ENCODE results near the gene PLPP3.
A peak's percentile ranks its signal among the peaks of the same experiment; 100 is the strongest.

PLPP3 gene

DNA sequence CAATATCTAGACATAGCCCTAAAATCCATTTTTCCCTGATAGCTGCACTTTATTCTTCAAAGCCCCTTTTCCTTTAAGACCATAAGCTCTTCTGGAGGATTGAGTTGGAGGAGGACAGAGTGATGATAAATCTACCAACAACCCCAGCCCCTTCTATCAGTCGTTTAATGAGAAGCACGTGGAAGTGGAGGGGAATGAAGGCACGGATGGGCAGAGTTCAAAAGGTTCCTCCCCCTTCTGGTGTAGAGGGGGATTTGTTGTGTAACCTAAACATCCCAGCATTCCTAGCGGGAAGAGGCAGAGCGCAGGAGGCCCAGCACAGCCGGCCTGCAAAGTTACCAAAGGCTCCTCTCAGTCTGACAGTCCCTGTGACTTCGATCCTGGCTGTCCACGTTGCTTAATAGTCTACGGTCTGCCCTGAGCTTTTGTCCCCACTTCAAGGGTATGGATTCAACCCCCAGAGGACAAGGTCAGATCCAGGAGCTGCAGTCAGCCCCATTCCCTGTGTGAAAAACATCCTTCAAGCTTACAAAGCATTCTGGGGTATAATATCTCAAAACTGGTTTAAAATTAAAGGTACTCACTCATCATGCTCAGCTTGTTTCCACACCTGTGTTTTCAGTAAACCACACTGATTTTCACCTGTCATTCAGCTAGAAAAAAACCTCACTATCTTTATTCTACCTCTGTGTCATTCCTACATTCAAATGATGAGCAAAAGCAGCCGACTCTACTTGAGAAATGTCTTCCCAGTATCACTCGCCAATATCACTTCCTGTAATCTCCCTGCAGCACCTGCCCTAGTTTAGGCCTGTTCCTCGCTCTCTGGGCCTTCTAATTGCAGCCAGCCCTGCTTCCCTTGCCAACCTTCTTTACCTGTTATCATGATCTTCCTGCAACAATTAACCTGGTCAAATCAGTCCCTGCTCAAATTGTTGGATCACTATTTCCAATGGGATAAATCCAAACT is 117.9 kb downstream of the PLPP3 start:
- no peak overlapping the region for H3K4me3 ChIP-seq (ENCODE audit: control insufficient read depth, low read depth, low read length)
- DNase-seq (ENCODE audit: low read depth): no peak
- TF ChIP-seq, protein P1, sequence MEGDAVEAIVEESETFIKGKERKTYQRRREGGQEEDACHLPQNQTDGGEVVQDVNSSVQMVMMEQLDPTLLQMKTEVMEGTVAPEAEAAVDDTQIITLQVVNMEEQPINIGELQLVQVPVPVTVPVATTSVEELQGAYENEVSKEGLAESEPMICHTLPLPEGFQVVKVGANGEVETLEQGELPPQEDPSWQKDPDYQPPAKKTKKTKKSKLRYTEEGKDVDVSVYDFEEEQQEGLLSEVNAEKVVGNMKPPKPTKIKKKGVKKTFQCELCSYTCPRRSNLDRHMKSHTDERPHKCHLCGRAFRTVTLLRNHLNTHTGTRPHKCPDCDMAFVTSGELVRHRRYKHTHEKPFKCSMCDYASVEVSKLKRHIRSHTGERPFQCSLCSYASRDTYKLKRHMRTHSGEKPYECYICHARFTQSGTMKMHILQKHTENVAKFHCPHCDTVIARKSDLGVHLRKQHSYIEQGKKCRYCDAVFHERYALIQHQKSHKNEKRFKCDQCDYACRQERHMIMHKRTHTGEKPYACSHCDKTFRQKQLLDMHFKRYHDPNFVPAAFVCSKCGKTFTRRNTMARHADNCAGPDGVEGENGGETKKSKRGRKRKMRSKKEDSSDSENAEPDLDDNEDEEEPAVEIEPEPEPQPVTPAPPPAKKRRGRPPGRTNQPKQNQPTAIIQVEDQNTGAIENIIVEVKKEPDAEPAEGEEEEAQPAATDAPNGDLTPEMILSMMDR (conservative IDR thresholded peaks at IDR 0.05; ENCODE audit: control insufficient read depth, insufficient read depth, low read depth, low read length): no peak

DNA sequence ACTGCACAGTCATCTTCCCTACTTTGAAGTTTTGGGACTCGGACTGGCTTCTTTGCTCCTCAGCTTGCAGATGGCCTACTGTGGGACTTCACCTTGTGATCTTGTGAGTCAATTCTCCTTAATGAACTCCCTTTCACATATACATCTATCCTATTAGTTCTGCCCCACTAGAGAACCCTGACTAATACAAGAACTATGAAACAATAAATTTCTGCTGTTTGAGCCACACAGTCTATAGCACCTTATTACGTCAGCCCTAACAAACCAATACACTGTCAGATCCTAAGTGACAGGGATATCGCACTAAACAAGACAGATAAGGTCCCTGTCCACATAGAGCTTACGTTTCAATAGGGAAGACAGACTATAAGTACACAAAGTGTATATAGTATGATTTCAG is 120.1 kb downstream of the PLPP3 start:
- no peak overlapping the region for H3K4me3 ChIP-seq (ENCODE audit: control insufficient read depth, low read depth, low read length)
- no peak for DNase-seq (ENCODE audit: low read depth)
- TF ChIP-seq, protein P1 (conservative IDR thresholded peaks at IDR 0.05; ENCODE audit: control insufficient read depth, insufficient read depth, low read depth, low read length): no peak

DNA sequence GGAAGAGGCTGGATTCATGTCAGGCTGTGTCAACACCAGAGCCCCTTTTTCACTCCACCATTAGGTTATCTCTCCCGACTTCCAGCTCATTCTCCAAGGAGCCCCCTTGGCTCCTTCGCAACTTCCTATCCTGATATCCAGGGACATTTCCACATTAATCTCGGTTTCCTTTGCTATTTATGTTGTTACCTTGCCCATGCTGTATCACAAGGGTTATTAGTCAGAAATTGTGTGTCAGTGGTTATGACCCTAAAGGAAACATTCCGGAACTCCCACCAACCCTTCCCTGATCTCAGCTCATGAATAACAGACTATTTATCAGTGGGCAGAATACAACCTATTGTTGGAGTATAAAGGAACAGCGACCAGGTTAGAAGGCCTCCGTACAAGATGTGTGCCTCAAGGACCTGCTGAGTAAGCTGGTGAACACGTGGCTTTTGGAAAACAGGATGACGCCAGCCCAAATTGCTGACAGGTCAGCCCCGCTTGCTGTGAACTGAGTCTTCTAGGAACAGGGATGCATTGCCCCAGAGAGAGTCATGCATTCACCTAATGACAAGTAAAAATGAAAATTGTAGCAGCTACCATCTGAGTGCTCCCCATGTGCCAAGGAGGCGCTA is 121.5 kb downstream of the PLPP3 start:
- TF ChIP-seq, protein P1 (conservative IDR thresholded peaks at IDR 0.05; ENCODE audit: control insufficient read depth, insufficient read depth, low read depth, low read length): no peak
- no peak for DNase-seq (ENCODE audit: low read depth)

DNA sequence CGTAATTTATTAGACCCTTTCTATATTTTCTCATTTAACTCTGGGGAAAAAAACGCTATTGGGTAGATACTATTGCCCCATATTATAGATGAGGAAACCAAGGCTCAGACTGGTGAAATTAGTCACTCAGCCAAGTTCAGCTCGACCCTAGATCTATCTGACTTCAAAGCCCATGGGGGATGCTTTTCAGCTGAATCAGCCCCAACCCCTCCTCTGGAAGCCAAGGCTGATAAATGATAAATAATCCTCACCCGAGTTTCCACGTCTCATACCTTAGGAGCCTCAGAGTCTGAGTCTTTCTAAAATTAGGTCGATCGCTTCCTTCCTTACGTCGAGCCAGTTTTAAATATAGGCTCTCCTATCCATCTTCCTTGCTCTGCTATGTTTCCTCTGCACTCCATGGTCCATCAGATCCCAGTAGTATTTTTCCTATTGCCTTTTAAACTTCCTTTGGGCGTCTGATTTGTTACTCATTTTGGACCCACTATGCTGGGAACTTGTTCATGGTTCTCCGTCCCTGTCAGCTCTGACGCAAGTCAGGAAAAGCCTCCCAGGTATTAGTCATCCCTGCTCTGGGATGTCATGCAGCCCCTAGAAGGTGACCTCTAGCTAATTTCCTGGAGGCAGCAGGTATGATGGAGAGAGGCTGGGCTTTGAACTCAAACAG is 122.8 kb downstream of the PLPP3 start:
- TF ChIP-seq, protein P1 (conservative IDR thresholded peaks at IDR 0.05; ENCODE audit: control insufficient read depth, insufficient read depth, low read depth, low read length): no peak
- DNase-seq (ENCODE audit: low read depth): peak; percentile 93
- H3K4me3 ChIP-seq (ENCODE audit: control insufficient read depth, low read depth, low read length): no peak overlapping the region

More for the DNA sequence above, 121.5 kb downstream of the PLPP3 start:
- no peak overlapping the region for H3K4me3 ChIP-seq (ENCODE audit: control insufficient read depth, low read depth, low read length)

DNA sequence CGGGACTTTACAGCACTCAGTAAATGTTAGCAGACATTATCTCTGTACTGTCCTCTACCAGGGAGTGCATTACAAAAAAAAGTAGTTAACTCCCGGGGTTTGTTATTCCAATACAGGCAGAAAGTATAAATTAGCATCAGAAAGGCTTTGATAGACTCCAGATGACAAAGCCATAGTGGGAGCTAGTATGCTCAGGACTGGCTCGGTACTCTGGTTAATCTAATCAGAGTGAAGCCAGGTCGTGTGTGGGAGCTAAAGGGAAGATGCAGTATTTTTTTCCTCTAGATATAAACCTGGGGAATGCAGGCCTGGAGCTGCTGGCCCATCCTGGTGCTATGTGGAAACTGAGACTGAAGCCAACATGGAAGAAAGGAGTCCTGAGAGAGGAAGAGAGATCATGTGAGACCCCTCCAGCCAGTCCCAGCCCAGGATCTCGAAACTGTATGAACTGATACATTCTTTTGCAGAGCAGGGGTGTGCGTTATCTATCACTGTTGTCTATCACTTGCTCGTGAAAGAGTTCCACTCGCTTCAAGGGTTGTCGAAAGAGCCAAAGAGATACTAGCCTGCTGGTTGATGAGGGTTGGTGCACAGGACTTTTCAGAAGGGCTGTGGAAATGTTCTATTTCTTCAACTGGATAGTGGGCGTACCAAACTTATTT is 125.8 kb downstream of the PLPP3 start:
- TF ChIP-seq, protein P1 (conservative IDR thresholded peaks at IDR 0.05; ENCODE audit: control insufficient read depth, insufficient read depth, low read depth, low read length): no peak
- DNase-seq (ENCODE audit: low read depth): no peak
- H3K4me3 ChIP-seq (ENCODE audit: control insufficient read depth, low read depth, low read length): no peak overlapping the region

DNA sequence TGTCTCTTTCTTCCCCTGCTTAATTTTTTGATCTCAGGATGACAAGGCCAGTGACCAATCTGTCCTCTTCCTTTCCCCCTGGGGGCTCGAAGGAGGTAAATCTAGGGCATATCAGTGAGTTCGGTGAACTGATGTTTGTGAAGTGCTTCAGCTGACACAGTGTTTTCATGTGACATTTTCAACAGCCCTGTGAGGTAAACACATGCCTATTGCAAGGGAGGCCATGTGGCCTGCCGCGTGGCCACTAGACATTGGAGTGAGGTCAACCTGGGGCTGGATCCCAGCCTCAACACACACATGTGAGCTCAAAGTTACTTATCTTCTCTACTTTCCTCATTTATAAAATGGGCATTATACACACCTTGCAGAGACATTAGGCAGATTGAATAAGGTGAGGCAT is 126.3 kb downstream of the PLPP3 start:
- TF ChIP-seq, protein P1 (conservative IDR thresholded peaks at IDR 0.05; ENCODE audit: control insufficient read depth, insufficient read depth, low read depth, low read length): no peak
- DNase-seq (ENCODE audit: low read depth): no peak
- no peak overlapping the region for H3K4me3 ChIP-seq (ENCODE audit: control insufficient read depth, low read depth, low read length)

Data from fibroblast of mammary gland (primary cell).